Thyroid gland (tissue), 4 donors: Measurements from ENCODE around the gene CACNA1D. TPM values are rescaled to one million over a fixed set of nuclear protein-coding genes. Genes with fewer than 3 reads are reported as not detected.
A peak's percentile ranks its signal among the peaks of the same experiment; 100 is the strongest.
"Not testable (repeated sequence)": the region's sequence is repeated elsewhere in the genome, so short reads cannot be mapped to it uniquely, and the experiment has no call there.

Experiments
- DNase-seq, 2 donors: peaks; one replicate each; pipeline ENCODE4 v3.0.0-alpha.2; 2019
- H3K27ac ChIP-seq, 3 donors: fragments of 200-600 bp; sonication (generic); 1 replicate in 2 of 3; 2 replicates in 1 of 3; pipeline ENCODE4 v1.5.1; 2016 to 2019; ENCODE audit warnings: mild to moderate bottlenecking in 1 of 3, moderate library complexity in 1 of 3
- H3K27me3 ChIP-seq: fragments of 200-600 bp; sonication (generic); one replicate; pipeline ENCODE4 v1.5.1; 2019
- H3K36me3 ChIP-seq, 2 donors: fragments of 200-600 bp; sonication (generic); one replicate each; pipeline ENCODE4 v1.5.1; 2016 to 2019
- H3K4me1 ChIP-seq, 2 donors: fragments of 200-600 bp; sonication (generic); one replicate each; pipeline ENCODE4 v1.5.1; 2017 to 2019
- H3K4me3 ChIP-seq, 3 donors: fragments of 200-600 bp; sonication (generic); replicated peaks in 1 of 3; 1 replicate in 2 of 3; 2 replicates in 1 of 3; pipeline ENCODE4 v1.5.1; 2016; ENCODE audit warnings: mild to moderate bottlenecking in 1 of 3
- H3K9me3 ChIP-seq: fragments of 200-600 bp; sonication (generic); one replicate; pipeline ENCODE4 v1.5.1; 2017
- CTCF ChIP-seq, 6 experiments: fragments of 200-600 bp in 3 of 6; fragments of 450-650 bp in 3 of 6; sonication (generic) in 3 of 6; IDR thresholded peaks; one replicate each; pipeline ENCODE4 v1.5.1; 2016 to 2019; ENCODE audit warnings: antibody characterized with exemption in 6 of 6, mild to moderate bottlenecking in 2 of 6, inconsistent platforms in 1 of 6, moderate library complexity in 1 of 6
- POLR2A ChIP-seq, 2 donors: fragments of 450-650 bp; IDR thresholded peaks; one replicate each; pipeline ENCODE4 v1.6.1; 2017; ENCODE audit warnings: antibody characterized with exemption in 2 of 2, mild to moderate bottlenecking in 2 of 2, moderate library complexity in 1 of 2
- WGBS, 2 donors: methylation state at CpG; one replicate each; pipeline ENCODE4 v1.1.5; 2017; 5-methylcytosine and 5-hydroxymethylcytosine counted together
- intact Hi-C: fragments of 100-400 bp; cut with DNase I; formaldehyde crosslinking; loops from one replicate; pipeline ENCODE4 v1.15.1; 2023
- total RNA-seq, 4 donors: library from RNA; depleted of rRNA; stranded (reverse); fragments of >200 nt; gene quantifications; one replicate each; pipeline ENCODE4 v1.2.3, GENCODE V29; 2016

Gene CACNA1D
- 10 to 100 TPM in 3 of 4 donors, 1 to 10 TPM in 1; 7.1 to 46.1 (median 27.3) TPM for total RNA-seq

GRCh38 chr3:53493963-53494791 lies at the start of gene CACNA1D:
Gene CACNA1D (plus strand): TSS chr3:53494611. CDS start chr3:53495167, 556 bp downstream.
- TF ChIP-seq CTCF (IDR thresholded peaks at IDR 0.05) (no peak), POLR2A (IDR thresholded peaks at IDR 0.05) (peak in 1 of 2 donors; percentile 55)
- Histone ChIP-seq H3K4me1 (peaks cover 9% of the 10 kb centered on the region in 2 donors), H3K27me3 (no peaks in the 10 kb centered on the region), H3K4me3 (peak within 1 kb of the TSS; percentile 43 to 76 (median 63)), H3K36me3 (no peaks in the 10 kb centered on the region), H3K9me3 (no peaks in the 10 kb centered on the region), H3K27ac (peak within 1 kb of the TSS; percentile 31 to 64 (median 56))
- DNase-seq: peak; percentile 85 to 87
- intact Hi-C loops: no loop called here
- WGBS, 2 donors: 0 to 2% methylated on average over 18 to 20 of the region's 122 CpGs

- Histone ChIP-seq H3K4me1 (no peaks in the 10 kb centered on the region), H3K27ac (no peak overlapping the region), H3K4me3 (no peak overlapping the region), H3K36me3 (no peaks in the 10 kb centered on the region), H3K27me3 (no peaks in the 10 kb centered on the region), H3K9me3 (no peaks in the 10 kb centered on the region)
- DNase-seq: no peak
- TF ChIP-seq CTCF (IDR thresholded peaks at IDR 0.05) (no peak), POLR2A (IDR thresholded peaks at IDR 0.05) (no peak)
- intact Hi-C loops: no loop called here
Measured at GRCh38 chr3:53457068-53457467, 37.3 kb upstream of the CACNA1D start.

GRCh38 chr3:53460326-53460725 lies 34.1 kb upstream of the CACNA1D start:
- DNase-seq: no peak
- H3K9me3 ChIP-seq: no peaks in the 10 kb centered on the region
- no peak overlapping the region for H3K27ac ChIP-seq
- H3K27me3 ChIP-seq: no peaks in the 10 kb centered on the region
- 82 to 85% methylated on average over 1 of the region's 1 CpG for WGBS, 2 donors
- no peak overlapping the region for H3K4me3 ChIP-seq
- TF ChIP-seq CTCF (IDR thresholded peaks at IDR 0.05) (no peak), POLR2A (IDR thresholded peaks at IDR 0.05) (no peak)
- no peaks in the 10 kb centered on the region for H3K4me1 ChIP-seq
- intact Hi-C loops: no loop called here
- H3K36me3 ChIP-seq: no peaks in the 10 kb centered on the region

- H3K36me3 ChIP-seq: no peaks in the 10 kb centered on the region
- peak; percentile 66 to 82 for DNase-seq
- intact Hi-C loops: no loop called here
- no peak overlapping the region for H3K4me3 ChIP-seq
- no peaks in the 10 kb centered on the region for H3K9me3 ChIP-seq
- H3K27me3 ChIP-seq: no peaks in the 10 kb centered on the region
- no peaks in the 10 kb centered on the region for H3K4me1 ChIP-seq
- WGBS, 2 donors: 80 to 86% methylated on average over 3 of the region's 3 CpGs
- TF ChIP-seq CTCF (IDR thresholded peaks at IDR 0.05): no peak
- TF ChIP-seq POLR2A (IDR thresholded peaks at IDR 0.05): no peak
- H3K27ac ChIP-seq: no peak overlapping the region
Measured at GRCh38 chr3:53464424-53464823, 30.0 kb upstream of the CACNA1D start.

- H3K9me3 ChIP-seq, H3K27me3 ChIP-seq, DNase-seq, intact Hi-C loops, H3K36me3 ChIP-seq, H3K4me1 ChIP-seq, H3K4me3 ChIP-seq, H3K27ac ChIP-seq: not testable (repeated sequence)
- WGBS, 2 donors: 80 to 90% methylated on average over 7 of the region's 7 CpGs
Measured at GRCh38 chr3:53469758-53470157, 24.7 kb upstream of the CACNA1D start.
